IgD-negative memory B cell (primary cell): ENCODE measurements around the gene TCERG1L. TPM values are rescaled to one million over a fixed set of nuclear protein-coding genes. Genes with fewer than 3 reads are reported as not detected.

ENCODE experiments used
- H3K27ac Mint-ChIP-seq, 3 donors: one replicate each; pipeline ENCODE4 v1.8.0; 2020 to 2022; ENCODE audit warnings: mild to moderate bottlenecking in 3 of 3, mixed read lengths in 3 of 3, moderate library complexity in 1 of 3
- H3K27me3 Mint-ChIP-seq: one replicate; pipeline ENCODE4 v1.8.0; 2021; ENCODE audit warnings: mixed read lengths
- H3K36me3 Mint-ChIP-seq: one replicate; pipeline ENCODE4 v1.8.0; 2020; ENCODE audit warnings: mild to moderate bottlenecking, mixed read lengths
- H3K4me1 Mint-ChIP-seq, 3 donors: one replicate each; pipeline ENCODE4 v1.8.0; 2020 to 2022; ENCODE audit warnings: mixed read lengths in 3 of 3, mild to moderate bottlenecking in 1 of 3
- H3K4me3 Mint-ChIP-seq, 4 donors: one replicate each; pipeline ENCODE4 v1.8.0; 2020 to 2022; ENCODE audit warnings: mild to moderate bottlenecking in 4 of 4, mixed read lengths in 4 of 4, moderate library complexity in 3 of 4
- H3K9me3 Mint-ChIP-seq, 3 donors: one replicate each; pipeline ENCODE4 v1.8.0; 2020 to 2021; ENCODE audit warnings: mixed read lengths in 3 of 3, mild to moderate bottlenecking in 1 of 3
- polyA plus RNA-seq: library from polyadenylated mRNA; unstranded; fragments of 300-500 nt; fragmentation: Illumina TruSeq; gene quantifications from one replicate; pipeline ENCODE4 v1.2.3, GENCODE V29; 2021

TCERG1L gene
- polyA plus RNA-seq, 1 donor from 2014 or later: not detected

GRCh38 chr10:131121511-131122035, 189.9 kb downstream of the TCERG1L start:
- no peak overlapping the region for H3K4me3 Mint-ChIP-seq
- H3K27ac Mint-ChIP-seq: no peak overlapping the region
- peaks cover 0 to 10% (median 4%) of the 10 kb centered on the region in 3 donors for H3K9me3 Mint-ChIP-seq
- no peaks in the 10 kb centered on the region for H3K4me1 Mint-ChIP-seq
- no peaks in the 10 kb centered on the region for H3K27me3 Mint-ChIP-seq
- H3K36me3 Mint-ChIP-seq: no peaks in the 10 kb centered on the region

GRCh38 chr10:131119626-131120355, 191.7 kb downstream of the TCERG1L start:
- Mint-ChIP-seq H3K9me3 (peaks cover 0 to 7% (median 4%) of the 10 kb centered on the region in 3 donors), H3K4me3 (no peak overlapping the region), H3K36me3 (no peaks in the 10 kb centered on the region), H3K27ac (no peak overlapping the region), H3K27me3 (no peaks in the 10 kb centered on the region), H3K4me1 (no peaks in the 10 kb centered on the region)

- Mint-ChIP-seq H3K9me3 (peaks cover 2 to 4% (median 3%) of the 10 kb centered on the region in 3 donors), H3K27ac (no peak overlapping the region), H3K27me3 (no peaks in the 10 kb centered on the region), H3K36me3 (no peaks in the 10 kb centered on the region), H3K4me3 (no peak overlapping the region), H3K4me1 (no peaks in the 10 kb centered on the region)
Observed at GRCh38 chr10:131117416-131118212, 193.9 kb downstream of the TCERG1L start.

DNA sequence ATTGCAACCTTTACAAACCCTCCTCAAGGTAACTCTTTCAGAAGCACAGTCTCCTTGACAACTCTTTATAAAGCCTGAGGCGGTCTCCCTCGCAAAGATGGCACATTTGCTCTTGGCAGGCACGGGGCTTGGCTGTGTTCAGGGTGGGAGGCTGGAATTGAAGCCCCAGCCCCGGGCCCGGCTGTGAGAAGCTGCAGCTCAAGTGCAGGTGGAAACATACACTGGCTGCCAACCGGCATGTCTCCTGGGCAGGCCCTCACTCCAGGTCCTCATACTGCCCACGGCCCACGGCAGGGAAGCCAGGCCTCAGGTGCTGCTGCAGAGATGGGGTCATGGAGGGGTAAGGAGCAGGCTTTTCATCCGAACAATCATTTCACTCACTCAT, 194.5 kb downstream of the TCERG1L start:
- H3K27me3 Mint-ChIP-seq: no peaks in the 10 kb centered on the region
- H3K4me3 Mint-ChIP-seq: no peak overlapping the region
- no peaks in the 10 kb centered on the region for H3K4me1 Mint-ChIP-seq
- peaks cover 2 to 3% (median 2%) of the 10 kb centered on the region in 3 donors for H3K9me3 Mint-ChIP-seq
- H3K27ac Mint-ChIP-seq: no peak overlapping the region
- no peaks in the 10 kb centered on the region for H3K36me3 Mint-ChIP-seq

DNA sequence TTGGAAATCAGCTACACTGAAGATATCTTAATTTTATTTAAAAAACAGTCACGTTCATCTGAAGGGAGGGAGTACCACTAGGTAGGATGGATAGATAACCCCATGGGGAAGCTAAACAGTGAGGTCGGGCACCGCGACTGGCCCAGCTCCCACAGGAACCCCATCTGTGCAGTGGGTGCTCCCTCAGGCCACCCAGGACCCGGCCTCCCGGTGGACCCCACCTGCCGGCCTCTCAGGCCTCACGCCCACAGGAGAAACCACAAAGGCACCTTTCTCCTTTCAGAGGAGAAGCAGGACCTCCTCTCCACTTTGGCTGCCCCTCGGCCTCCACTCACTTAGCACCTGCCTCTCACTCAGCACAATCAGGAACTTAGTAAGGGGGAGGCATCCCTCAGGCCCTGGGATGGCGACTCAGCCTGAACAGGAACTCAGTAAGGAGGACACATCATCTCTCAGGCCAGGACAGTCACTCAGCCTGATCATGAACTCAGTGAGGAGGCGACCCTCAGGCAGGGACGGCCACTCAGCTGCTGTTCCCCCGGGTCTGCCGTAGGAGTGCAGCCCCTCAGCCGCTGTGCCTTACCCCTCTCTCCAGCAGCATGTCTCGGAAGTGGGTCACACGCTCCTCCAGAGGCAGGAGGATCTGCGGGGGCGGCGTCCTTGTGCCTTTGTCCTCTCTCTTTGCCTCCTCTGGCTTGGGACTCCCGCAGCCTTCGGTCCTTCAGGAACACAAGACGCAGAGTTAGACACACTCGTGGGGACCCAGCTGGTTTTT, 195.1 kb downstream of the TCERG1L start:
- Mint-ChIP-seq H3K36me3 (no peaks in the 10 kb centered on the region), H3K9me3 (peaks cover 2 to 3% (median 2%) of the 10 kb centered on the region in 3 donors), H3K27me3 (no peaks in the 10 kb centered on the region), H3K4me3 (no peak overlapping the region), H3K4me1 (no peaks in the 10 kb centered on the region), H3K27ac (no peak overlapping the region)

DNA sequence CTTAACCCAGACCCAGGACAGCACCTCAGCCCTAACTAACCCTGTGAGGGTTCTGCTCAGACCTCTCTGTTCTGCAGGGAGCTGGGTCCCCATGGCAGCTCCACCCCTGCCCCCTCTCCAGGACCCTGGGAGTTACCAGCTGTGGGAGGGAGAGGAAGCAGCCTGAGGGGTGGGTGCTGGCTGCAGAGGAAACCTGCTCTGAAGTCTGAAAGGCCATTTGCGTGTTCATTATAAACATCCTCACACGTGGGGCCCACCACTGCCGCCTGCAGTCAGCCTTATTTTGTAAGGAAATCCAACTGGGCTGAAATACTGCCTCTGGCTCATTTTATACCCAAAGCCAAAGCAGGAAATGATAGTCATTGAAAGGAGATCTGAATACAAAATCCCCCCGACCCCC, 195.7 kb downstream of the TCERG1L start:
- Mint-ChIP-seq H3K9me3 (peaks cover 2 to 3% (median 2%) of the 10 kb centered on the region in 3 donors), H3K4me3 (no peak overlapping the region), H3K4me1 (no peaks in the 10 kb centered on the region), H3K27ac (no peak overlapping the region), H3K27me3 (no peaks in the 10 kb centered on the region), H3K36me3 (no peaks in the 10 kb centered on the region)

GRCh38 chr10:131115321-131115720, 196.2 kb downstream of the TCERG1L start:
- Mint-ChIP-seq H3K4me1 (no peaks in the 10 kb centered on the region), H3K9me3 (peaks cover 2 to 3% (median 2%) of the 10 kb centered on the region in 3 donors), H3K27ac (no peak overlapping the region), H3K4me3 (no peak overlapping the region), H3K36me3 (no peaks in the 10 kb centered on the region), H3K27me3 (no peaks in the 10 kb centered on the region)

DNA sequence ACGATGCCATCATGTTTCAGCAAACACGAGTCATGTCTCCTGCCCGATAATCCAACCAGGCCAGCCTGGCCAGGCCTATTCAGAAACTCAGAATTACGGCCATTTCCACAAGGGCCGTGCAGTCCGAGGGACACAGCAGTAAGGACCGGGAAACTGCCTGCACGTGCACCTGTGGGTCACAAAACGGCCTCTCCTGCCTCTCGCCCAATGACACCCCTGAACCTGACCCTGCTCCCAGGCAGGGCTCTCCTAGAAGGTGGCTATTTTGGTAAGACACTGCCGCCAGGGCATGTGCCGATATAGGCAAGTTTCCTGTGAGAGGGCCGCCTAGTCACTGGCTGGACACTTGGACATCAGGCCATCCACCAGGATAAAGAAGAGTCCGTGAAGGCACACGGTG, 196.7 kb downstream of the TCERG1L start:
- H3K27me3 Mint-ChIP-seq: no peaks in the 10 kb centered on the region
- no peaks in the 10 kb centered on the region for H3K36me3 Mint-ChIP-seq
- H3K4me3 Mint-ChIP-seq: no peak overlapping the region
- no peak overlapping the region for H3K27ac Mint-ChIP-seq
- H3K9me3 Mint-ChIP-seq: peaks cover 0 to 3% (median 2%) of the 10 kb centered on the region in 3 donors
- no peaks in the 10 kb centered on the region for H3K4me1 Mint-ChIP-seq

DNA sequence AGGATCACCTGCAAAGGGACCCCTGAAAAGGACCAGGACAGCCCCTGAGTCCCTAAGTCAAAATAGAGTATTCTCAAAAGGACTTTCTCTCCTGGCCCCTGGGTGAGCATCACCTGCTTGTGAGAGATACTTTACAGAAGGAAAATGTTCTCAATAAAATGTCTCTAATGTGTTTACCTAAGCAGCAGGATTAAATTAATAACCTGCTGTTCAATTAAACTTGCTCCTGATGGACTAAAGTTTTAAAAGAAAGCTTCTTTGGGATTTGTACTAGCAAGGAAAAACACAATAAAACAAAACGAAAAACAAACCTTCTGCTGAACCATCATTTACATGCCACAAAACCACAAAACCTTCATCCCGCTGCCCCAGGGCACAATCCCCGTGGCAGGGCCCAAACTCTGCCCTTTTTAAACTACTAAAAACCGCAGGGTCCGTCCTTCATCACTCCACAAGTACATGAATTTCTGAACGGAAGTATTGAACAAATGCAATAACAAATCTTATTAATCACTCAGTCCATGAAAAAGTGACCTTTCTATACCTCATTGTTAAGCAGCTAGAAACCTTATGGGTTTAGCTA, 197.7 kb downstream of the TCERG1L start:
- Mint-ChIP-seq H3K27me3 (no peaks in the 10 kb centered on the region), H3K27ac (no peak overlapping the region), H3K4me3 (no peak overlapping the region), H3K36me3 (no peaks in the 10 kb centered on the region), H3K4me1 (no peaks in the 10 kb centered on the region), H3K9me3 (peaks cover 2 to 3% (median 2%) of the 10 kb centered on the region in 3 donors)

GRCh38 chr10:131113165-131113564, 198.4 kb downstream of the TCERG1L start:
- Mint-ChIP-seq H3K27me3 (no peaks in the 10 kb centered on the region), H3K9me3 (peaks cover 2 to 3% (median 2%) of the 10 kb centered on the region in 3 donors), H3K36me3 (no peaks in the 10 kb centered on the region), H3K4me3 (no peak overlapping the region), H3K4me1 (no peaks in the 10 kb centered on the region), H3K27ac (no peak overlapping the region)

GRCh38 chr10:131112691-131113090, 198.8 kb downstream of the TCERG1L start:
- Mint-ChIP-seq H3K27me3 (no peaks in the 10 kb centered on the region), H3K27ac (no peak overlapping the region), H3K4me1 (no peaks in the 10 kb centered on the region), H3K4me3 (no peak overlapping the region), H3K9me3 (peaks cover 2 to 5% (median 3%) of the 10 kb centered on the region in 3 donors), H3K36me3 (no peaks in the 10 kb centered on the region)

DNA sequence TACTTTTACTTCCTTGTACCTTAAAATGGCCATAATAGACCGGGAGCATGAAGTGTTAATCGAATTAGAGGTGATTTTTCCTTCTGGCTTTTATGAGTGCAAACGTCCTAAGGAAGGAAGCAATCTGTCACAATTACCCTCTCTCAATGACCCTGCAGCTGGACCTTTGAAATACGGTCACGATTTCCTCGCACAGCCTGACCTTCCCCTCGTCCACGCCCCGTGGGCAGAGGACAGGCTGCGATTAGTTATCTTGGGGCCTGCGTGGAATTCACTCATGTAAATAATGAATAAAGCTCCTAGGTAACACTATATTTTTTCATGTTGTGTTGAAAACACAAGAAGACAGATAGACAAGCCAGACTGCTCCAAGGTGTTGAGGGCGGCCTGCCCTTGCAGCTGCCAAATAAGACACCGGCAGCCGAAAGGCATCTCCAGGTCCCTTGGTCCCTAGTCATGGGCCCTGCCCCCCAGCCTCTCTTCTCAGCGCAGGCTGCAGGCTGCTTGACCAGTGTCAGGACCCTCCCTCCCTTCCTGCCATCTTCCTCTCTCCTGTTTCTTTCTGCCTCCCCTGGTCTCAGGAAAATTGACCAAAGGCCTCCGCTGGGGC, 199.9 kb downstream of the TCERG1L start:
- Mint-ChIP-seq H3K4me1 (no peaks in the 10 kb centered on the region), H3K27ac (no peak overlapping the region), H3K4me3 (no peak overlapping the region), H3K27me3 (no peaks in the 10 kb centered on the region), H3K36me3 (no peaks in the 10 kb centered on the region), H3K9me3 (peaks cover 2 to 9% (median 5%) of the 10 kb centered on the region in 3 donors)

- H3K27me3 Mint-ChIP-seq: no peaks in the 10 kb centered on the region
- no peak overlapping the region for H3K27ac Mint-ChIP-seq
- H3K4me1 Mint-ChIP-seq: no peaks in the 10 kb centered on the region
- H3K4me3 Mint-ChIP-seq: no peak overlapping the region
- peaks cover 2 to 9% (median 5%) of the 10 kb centered on the region in 3 donors for H3K9me3 Mint-ChIP-seq
- no peaks in the 10 kb centered on the region for H3K36me3 Mint-ChIP-seq
Observed at GRCh38 chr10:131111007-131111406, 200.5 kb downstream of the TCERG1L start.

GRCh38 chr10:131110241-131110783, 201.2 kb downstream of the TCERG1L start:
- no peak overlapping the region for H3K4me3 Mint-ChIP-seq
- H3K9me3 Mint-ChIP-seq: peaks cover 2 to 9% (median 5%) of the 10 kb centered on the region in 3 donors
- H3K4me1 Mint-ChIP-seq: no peaks in the 10 kb centered on the region
- H3K27ac Mint-ChIP-seq: no peak overlapping the region
- H3K36me3 Mint-ChIP-seq: no peaks in the 10 kb centered on the region
- H3K27me3 Mint-ChIP-seq: no peaks in the 10 kb centered on the region
